Fibroblast of villous mesenchyme (primary cell): ENCODE results near the gene CST7. TPM values are rescaled to one million over a fixed set of nuclear protein-coding genes. Genes with fewer than 3 reads are reported as not detected.

Source experiments
- DNase-seq: peaks from one replicate; pipeline ENCODE4 v3.0.0-alpha.2; 2010; ENCODE audit warnings: low read depth
- H3K4me3 ChIP-seq: 2 replicates; pipeline ENCODE4 v1.5.1; 2011; ENCODE audit warnings: low read depth, mild to moderate bottlenecking, low read length
- total RNA-seq: library from RNA; depleted of rRNA; stranded (reverse); fragments of >200 nt; gene quantifications from 2 replicates; pipeline ENCODE4 v1.2.3, GENCODE V29; 2012
- TF ChIP-seq, protein P1 (sequence below): IDR thresholded peaks from 2 replicates; pipeline ENCODE4 v1.5.1; 2012; ENCODE audit warnings: low read depth, mild to moderate bottlenecking, low read length; ENCODE audit not compliant: insufficient read depth

CST7 gene
- total RNA-seq, 1 donor: not detected

DNA sequence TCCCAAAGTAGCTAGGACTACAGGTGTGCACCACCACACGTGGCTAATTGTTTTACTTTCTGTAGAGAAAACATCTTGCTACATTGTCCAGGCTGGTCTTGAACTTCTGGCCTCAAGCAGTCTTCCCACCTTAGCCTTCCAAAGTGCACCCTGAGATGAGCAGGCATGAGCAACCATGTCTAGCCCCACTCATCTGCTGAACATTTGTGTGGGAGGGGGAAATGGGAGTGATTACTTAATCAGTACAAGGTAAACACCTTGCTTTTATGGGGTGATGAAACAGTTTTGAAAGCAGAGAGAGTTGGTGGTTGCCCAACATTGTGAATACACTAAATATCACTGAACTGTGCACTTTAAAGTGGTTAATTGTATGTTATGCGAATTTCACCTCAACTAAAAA lies 38.2 kb downstream of the CST7 start:
- TF ChIP-seq, protein P1, sequence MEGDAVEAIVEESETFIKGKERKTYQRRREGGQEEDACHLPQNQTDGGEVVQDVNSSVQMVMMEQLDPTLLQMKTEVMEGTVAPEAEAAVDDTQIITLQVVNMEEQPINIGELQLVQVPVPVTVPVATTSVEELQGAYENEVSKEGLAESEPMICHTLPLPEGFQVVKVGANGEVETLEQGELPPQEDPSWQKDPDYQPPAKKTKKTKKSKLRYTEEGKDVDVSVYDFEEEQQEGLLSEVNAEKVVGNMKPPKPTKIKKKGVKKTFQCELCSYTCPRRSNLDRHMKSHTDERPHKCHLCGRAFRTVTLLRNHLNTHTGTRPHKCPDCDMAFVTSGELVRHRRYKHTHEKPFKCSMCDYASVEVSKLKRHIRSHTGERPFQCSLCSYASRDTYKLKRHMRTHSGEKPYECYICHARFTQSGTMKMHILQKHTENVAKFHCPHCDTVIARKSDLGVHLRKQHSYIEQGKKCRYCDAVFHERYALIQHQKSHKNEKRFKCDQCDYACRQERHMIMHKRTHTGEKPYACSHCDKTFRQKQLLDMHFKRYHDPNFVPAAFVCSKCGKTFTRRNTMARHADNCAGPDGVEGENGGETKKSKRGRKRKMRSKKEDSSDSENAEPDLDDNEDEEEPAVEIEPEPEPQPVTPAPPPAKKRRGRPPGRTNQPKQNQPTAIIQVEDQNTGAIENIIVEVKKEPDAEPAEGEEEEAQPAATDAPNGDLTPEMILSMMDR: no peak
- H3K4me3 ChIP-seq: no peak overlapping the region
- DNase-seq: peak; percentile 50

DNA sequence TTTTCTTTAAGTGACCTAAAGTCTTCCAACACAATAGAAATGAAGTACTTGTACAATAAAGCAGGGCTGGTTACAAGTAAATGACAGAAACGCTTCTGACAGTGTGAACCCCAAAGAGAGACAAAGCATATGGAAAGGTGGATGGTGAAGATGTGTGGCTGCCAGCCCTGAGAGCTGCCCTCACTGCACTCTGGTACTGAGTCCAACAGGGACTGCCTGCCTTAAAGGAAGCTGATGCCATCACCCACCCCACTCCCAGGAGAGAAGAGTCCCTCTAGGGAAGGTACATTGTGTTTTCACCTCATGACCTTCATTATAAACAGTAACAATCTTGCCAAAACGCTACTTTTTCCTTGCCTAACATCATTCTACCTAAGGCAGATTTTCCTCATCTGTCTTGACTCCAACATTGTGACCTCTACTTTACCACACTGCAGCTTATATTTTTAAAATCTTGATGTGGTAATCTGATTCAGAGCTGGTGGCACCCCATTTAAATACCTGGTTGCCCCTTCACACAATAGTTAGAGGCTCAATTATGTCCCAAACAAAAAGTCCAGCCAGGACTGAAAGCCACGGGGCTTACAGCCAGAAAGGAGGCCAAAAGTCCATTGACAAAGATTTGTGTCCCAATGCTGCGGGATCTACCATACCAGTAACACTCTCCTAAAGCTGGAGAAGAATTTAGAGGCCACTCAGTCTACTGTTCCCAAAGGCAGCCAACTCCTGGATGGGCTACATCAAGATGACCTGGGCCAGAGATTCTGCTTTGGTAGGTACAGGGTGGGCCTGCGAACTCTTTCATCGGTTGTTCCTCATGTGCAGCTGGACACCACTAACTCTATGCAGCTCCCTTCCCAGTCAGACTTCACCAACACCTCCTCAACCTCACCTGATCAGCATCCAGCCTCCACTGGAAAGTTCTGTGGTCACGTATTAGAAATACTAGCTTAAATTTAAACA lies 39.1 kb downstream of the CST7 start:
- TF ChIP-seq, protein P1: no peak
- no peak for DNase-seq
- H3K4me3 ChIP-seq: no peak overlapping the region

DNA sequence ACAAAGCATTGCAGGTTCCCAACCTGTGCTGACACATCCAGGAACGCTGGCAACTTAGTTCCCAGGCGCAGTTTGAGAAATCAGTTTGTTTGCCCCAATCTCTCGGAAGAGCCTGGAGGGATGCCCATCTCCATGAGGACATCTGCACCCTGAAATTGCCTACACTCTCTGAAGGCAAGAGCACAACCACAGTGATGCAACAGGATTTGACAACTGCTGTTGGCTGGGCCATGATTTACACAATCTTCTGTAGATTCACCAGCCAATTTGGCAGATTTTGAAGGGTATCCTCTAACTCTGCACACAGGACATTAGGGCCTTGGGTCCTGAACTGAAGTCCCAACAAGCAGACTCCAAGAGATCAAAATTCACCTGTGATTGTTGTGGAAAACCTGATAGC lies 40.1 kb downstream of the CST7 start:
- TF ChIP-seq, protein P1: no peak
- DNase-seq: no peak
- H3K4me3 ChIP-seq: no peak overlapping the region

DNA sequence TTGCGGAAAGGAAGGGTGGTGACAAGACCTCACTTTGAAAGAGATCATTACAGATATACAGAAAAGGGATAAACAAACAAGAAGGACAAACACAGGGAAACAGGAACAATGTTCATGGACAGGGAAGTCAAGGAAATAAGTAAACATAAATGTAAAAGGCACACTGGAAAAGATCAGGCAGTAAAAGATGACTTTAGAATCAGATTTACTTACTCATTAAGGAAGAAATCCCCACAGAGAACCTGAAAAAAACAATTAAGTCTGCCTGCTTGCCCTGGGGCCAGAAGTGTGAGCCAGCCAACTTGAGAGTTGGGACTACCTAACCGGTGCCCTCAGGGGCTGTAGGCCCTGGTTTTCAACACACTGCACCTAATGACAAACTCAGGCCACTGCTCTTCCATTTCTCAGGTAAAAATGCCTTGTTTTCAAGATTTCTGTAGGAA lies 41.8 kb downstream of the CST7 start:
- no peak for DNase-seq
- TF ChIP-seq, protein P1: no peak
- H3K4me3 ChIP-seq: no peak overlapping the region

DNA sequence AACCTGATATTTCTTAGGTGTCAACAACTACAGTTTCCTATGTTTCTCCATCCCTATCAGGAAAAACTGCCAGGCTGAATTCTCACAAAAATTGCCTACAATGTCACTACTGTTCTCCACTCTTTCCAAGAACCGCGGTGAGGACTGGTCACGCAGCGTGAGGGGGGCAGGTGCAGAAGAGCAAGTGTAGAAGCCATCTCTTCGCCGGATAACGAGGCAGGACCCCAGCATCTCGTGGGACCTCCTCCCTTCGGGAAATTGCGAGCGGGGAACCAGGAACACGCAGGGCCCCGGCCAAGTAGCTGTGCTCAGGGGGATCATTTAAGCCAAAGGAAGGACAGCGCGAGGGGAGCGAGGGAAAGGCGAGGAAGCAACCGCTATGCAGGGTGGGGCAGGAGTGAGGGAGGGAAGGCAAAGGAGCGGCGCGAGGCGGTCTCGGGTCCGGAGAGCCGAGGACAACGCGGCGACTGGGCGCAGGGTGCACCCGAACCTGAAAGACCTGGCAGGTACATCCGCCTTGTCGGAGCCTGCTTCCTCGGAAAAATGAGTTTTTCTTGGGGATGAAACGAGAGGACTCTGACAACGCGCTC lies 42.9 kb downstream of the CST7 start:
- DNase-seq: peak; percentile 19
- TF ChIP-seq, protein P1: no peak
- peak overlapping the region; percentile 97 for H3K4me3 ChIP-seq

DNA sequence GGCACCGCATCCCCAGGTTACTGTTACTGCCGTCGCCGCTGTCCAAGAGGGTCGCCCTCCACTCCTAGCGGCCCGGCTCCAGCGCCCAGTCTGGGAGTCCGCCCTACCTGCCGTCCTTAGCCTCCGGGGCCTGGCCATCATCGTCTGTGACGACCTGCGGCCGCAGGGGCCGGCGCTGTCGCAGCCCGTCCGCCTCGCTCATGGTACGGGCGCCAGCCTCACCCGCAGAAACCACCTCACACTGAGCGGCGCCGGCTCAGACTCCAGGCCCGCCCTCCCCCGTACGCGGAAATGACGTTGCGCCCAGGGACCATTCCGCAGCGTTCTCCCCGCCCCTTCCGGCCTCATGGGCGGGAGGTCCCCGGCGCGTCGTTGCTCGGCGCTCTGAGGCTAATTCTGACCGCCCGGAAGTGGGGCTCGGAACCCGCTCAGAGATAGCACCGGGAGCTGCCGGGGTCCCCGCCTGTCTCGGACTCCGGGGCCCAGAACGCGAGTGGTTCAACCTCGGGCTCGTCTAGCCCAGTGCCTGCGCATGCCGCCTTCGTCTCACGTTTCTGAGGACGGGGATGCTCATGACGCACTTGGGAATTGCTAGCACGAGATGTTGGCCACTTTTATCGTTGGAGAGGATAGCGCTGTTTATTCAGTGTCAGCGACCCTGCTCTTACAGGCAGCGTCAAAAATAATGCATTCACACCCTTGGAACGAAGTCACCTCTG lies 43.6 kb downstream of the CST7 start, which contains the start of gene APMAP:
Gene APMAP (minus strand): TSS at position 265 of the 719 bp plus-strand sequence. CDS start 63 bp downstream, at position 202.
- H3K4me3 ChIP-seq: peak within 1 kb of the TSS; percentile 97
- TF ChIP-seq, protein P1: no peak
- DNase-seq: peak; percentile 92
